ENCODE data around the gene HPCAL4. TPM values are rescaled to one million over a fixed set of nuclear protein-coding genes. Genes with fewer than 3 reads are reported as not detected.

Gene HPCAL4
- total RNA-seq, 2 experiments from 2014 or later: 0.94 to 1.1 TPM

- Mint-ChIP-seq H3K36me3 (ENCODE audit: low read depth) (no peaks in the 10 kb centered on the region), H3K27ac (no peak overlapping the region), H3K9me3 (ENCODE audit: low read depth) (no peaks in the 10 kb centered on the region), H3K27me3 (peaks cover 13% of the 10 kb centered on the region), H3K4me1 (no peaks in the 10 kb centered on the region), H3K4me3 (no peak overlapping the region)
- ChIA-PET CTCF (no interaction called here), POLR2A (interaction anchor here (0.6 kb wide), 1 partner anchor 105 kb away, joined by 7 read pairs; no protein-coding TSS in a partner anchor)
- DNase-seq (no peak), ATAC-seq (no peak)
- intact Hi-C loops (cut with DNase I, micrococcal nuclease): no loop called here
Measured at GRCh38 chr1:39704757-39705156, 13.5 kb upstream of the HPCAL4 start.

- ATAC-seq: no peak
- DNase-seq: no peak
- H3K4me1 Mint-ChIP-seq: no peaks in the 10 kb centered on the region
- no peak overlapping the region for H3K27ac Mint-ChIP-seq
- CTCF ChIA-PET: interaction anchor here (0.7 to 1.5 kb wide), 5 partner anchors 19 to 68 kb away, joined by 4 to 7 read pairs (median 5); partner anchors contain the start of gene PPIE
- H3K27me3 Mint-ChIP-seq: peaks cover 11% of the 10 kb centered on the region
- no peaks in the 10 kb centered on the region for H3K9me3 Mint-ChIP-seq (ENCODE audit: low read depth)
- POLR2A ChIA-PET: no interaction called here
- intact Hi-C loops (cut with DNase I, micrococcal nuclease): no loop called here
- H3K36me3 Mint-ChIP-seq (ENCODE audit: low read depth): no peaks in the 10 kb centered on the region
- no peak overlapping the region for H3K4me3 Mint-ChIP-seq
Measured at GRCh38 chr1:39701049-39701439, 9.8 kb upstream of the HPCAL4 start.

- Mint-ChIP-seq H3K27me3 (peaks cover 11% of the 10 kb centered on the region), H3K4me3 (no peak overlapping the region), H3K36me3 (ENCODE audit: low read depth) (no peaks in the 10 kb centered on the region), H3K27ac (no peak overlapping the region), H3K4me1 (no peaks in the 10 kb centered on the region), H3K9me3 (ENCODE audit: low read depth) (no peaks in the 10 kb centered on the region)
- intact Hi-C loops (cut with DNase I, micrococcal nuclease): no loop called here
- CTCF ChIA-PET: interaction anchor here (0.7 to 1.6 kb wide), 5 partner anchors 30 to 90 kb away, joined by 3 to 5 read pairs (median 5); partner anchors contain the start of gene PPIE
- no peak for ATAC-seq
- POLR2A ChIA-PET: no interaction called here
- no peak for DNase-seq
Measured at GRCh38 chr1:39700348-39700747, 9.1 kb upstream of the HPCAL4 start.

GRCh38 chr1:39699419-39699818 lies 8.2 kb upstream of the HPCAL4 start:
- no peak overlapping the region for H3K27ac Mint-ChIP-seq
- ATAC-seq: no peak
- peaks cover 7% of the 10 kb centered on the region for H3K4me1 Mint-ChIP-seq
- CTCF ChIA-PET: interaction anchor here (0.6 to 1.6 kb wide), 4 partner anchors 41 to 1287 kb away, joined by 3 to 5 read pairs (median 3); no protein-coding TSS in a partner anchor
- DNase-seq: no peak
- POLR2A ChIA-PET: interaction anchor here (0.6 kb wide), 1 partner anchor 9 kb away, joined by 4 read pairs; no protein-coding TSS in a partner anchor
- no peaks in the 10 kb centered on the region for H3K36me3 Mint-ChIP-seq (ENCODE audit: low read depth)
- H3K27me3 Mint-ChIP-seq: peaks cover 14% of the 10 kb centered on the region
- H3K4me3 Mint-ChIP-seq: no peak overlapping the region
- no peaks in the 10 kb centered on the region for H3K9me3 Mint-ChIP-seq (ENCODE audit: low read depth)
- intact Hi-C loops (cut with DNase I, micrococcal nuclease): no loop called here

- H3K36me3 Mint-ChIP-seq (ENCODE audit: low read depth): no peaks in the 10 kb centered on the region
- ATAC-seq (no peak), DNase-seq (no peak)
- intact Hi-C loops (cut with DNase I, micrococcal nuclease): no loop called here
- ChIA-PET POLR2A (interaction anchor here (0.6 kb wide), 1 partner anchor 10 kb away, joined by 4 read pairs; no protein-coding TSS in a partner anchor), CTCF (interaction anchor here (0.6 kb wide), 1 partner anchor 1288 kb away, joined by 3 read pairs; no protein-coding TSS in a partner anchor)
- peaks cover 12% of the 10 kb centered on the region for H3K4me1 Mint-ChIP-seq
- peaks cover 14% of the 10 kb centered on the region for H3K27me3 Mint-ChIP-seq
- no peaks in the 10 kb centered on the region for H3K9me3 Mint-ChIP-seq (ENCODE audit: low read depth)
- H3K4me3 Mint-ChIP-seq: no peak overlapping the region
- H3K27ac Mint-ChIP-seq: no peak overlapping the region
Measured at GRCh38 chr1:39698568-39698967, 7.3 kb upstream of the HPCAL4 start.

- H3K36me3 Mint-ChIP-seq (ENCODE audit: low read depth): no peaks in the 10 kb centered on the region
- no peaks in the 10 kb centered on the region for H3K9me3 Mint-ChIP-seq (ENCODE audit: low read depth)
- no peak overlapping the region for H3K27ac Mint-ChIP-seq
- CTCF ChIA-PET: interaction anchor here (1.3 to 1.6 kb wide), 2 partner anchors 86 to 90 kb away, joined by 5 read pairs; no protein-coding TSS in a partner anchor
- H3K4me1 Mint-ChIP-seq: peaks cover 20% of the 10 kb centered on the region
- H3K4me3 Mint-ChIP-seq: no peak overlapping the region
- intact Hi-C loops (cut with DNase I, micrococcal nuclease): no loop called here
- ATAC-seq (no peak), DNase-seq (no peak)
- POLR2A ChIA-PET: no interaction called here
- H3K27me3 Mint-ChIP-seq: peaks cover 17% of the 10 kb centered on the region
Measured at GRCh38 chr1:39696448-39696847, 5.2 kb upstream of the HPCAL4 start.

- Mint-ChIP-seq H3K27me3 (peaks cover 16% of the 10 kb centered on the region), H3K4me1 (peaks cover 30% of the 10 kb centered on the region)
- no peak for DNase-seq
Measured at GRCh38 chr1:39695016-39695415, 3.8 kb upstream of the HPCAL4 start.

GRCh38 chr1:39694026-39694425 lies 2.8 kb upstream of the HPCAL4 start:
- Mint-ChIP-seq H3K9me3 (ENCODE audit: low read depth) (no peaks in the 10 kb centered on the region), H3K4me1 (peaks cover 36% of the 10 kb centered on the region), H3K4me3 (no peak overlapping the region), H3K27ac (no peak overlapping the region), H3K36me3 (ENCODE audit: low read depth) (no peaks in the 10 kb centered on the region), H3K27me3 (peaks cover 14% of the 10 kb centered on the region)
- DNase-seq: peak; percentile 41
- intact Hi-C loops (cut with DNase I, micrococcal nuclease): loop anchor here in 1 of 2 experiments (5.0 kb wide), 1 partner anchor 1667 kb away; no protein-coding TSS in a partner anchor
- CTCF ChIA-PET: interaction anchor here (0.9 to 2.5 kb wide), 5 partner anchors 10 to 583 kb away, joined by 3 to 8 read pairs (median 4); no protein-coding TSS in a partner anchor
- POLR2A ChIA-PET: interaction anchor here (1.0 kb wide), 1 partner anchor 415 kb away, joined by 3 read pairs; no protein-coding TSS in a partner anchor
- peak; percentile 57 for ATAC-seq

More at GRCh38 chr1:39695016-39695415, 3.8 kb upstream of the HPCAL4 start:
- Mint-ChIP-seq H3K4me3 (no peak overlapping the region), H3K36me3 (ENCODE audit: low read depth) (no peaks in the 10 kb centered on the region), H3K9me3 (ENCODE audit: low read depth) (no peaks in the 10 kb centered on the region), H3K27ac (peak overlapping the region; percentile 22)
- no peak for ATAC-seq
- POLR2A ChIA-PET: no interaction called here
- intact Hi-C loops (cut with DNase I, micrococcal nuclease): no loop called here
- CTCF ChIA-PET: interaction anchor here (1.5 kb wide), 1 partner anchor 85 kb away, joined by 4 read pairs; no protein-coding TSS in a partner anchor

GRCh38 chr1:39692152-39693074 lies 1.2 kb upstream of the HPCAL4 start:
- ATAC-seq: no peak

GRCh38 chr1:39690794-39691382 lies 345 bp downstream of the HPCAL4 start:
- Mint-ChIP-seq H3K27me3 (peaks cover 20% of the 10 kb centered on the region), H3K9me3 (ENCODE audit: low read depth) (no peaks in the 10 kb centered on the region)
- peak; percentile 19 for DNase-seq

More at GRCh38 chr1:39692152-39693074, 1.2 kb upstream of the HPCAL4 start:
- POLR2A ChIA-PET: interaction anchor here (0.5 to 1.5 kb wide), 3 partner anchors 21 to 33 kb away, joined by 3 to 9 read pairs (median 3); partner anchors contain the start of gene NT5C1A
- Mint-ChIP-seq H3K4me1 (peaks cover 36% of the 10 kb centered on the region), H3K4me3 (peak overlapping the region; percentile 68), H3K27ac (no peak overlapping the region), H3K9me3 (ENCODE audit: low read depth) (no peaks in the 10 kb centered on the region), H3K27me3 (peaks cover 17% of the 10 kb centered on the region), H3K36me3 (ENCODE audit: low read depth) (no peaks in the 10 kb centered on the region)
- peak; percentile 30 for DNase-seq
- CTCF ChIA-PET: interaction anchor here (0.6 to 2.5 kb wide), 7 partner anchors 26 to 210 kb away, joined by 3 to 8 read pairs (median 4); no protein-coding TSS in a partner anchor
- intact Hi-C loops (cut with DNase I, micrococcal nuclease): loop anchor here in 1 of 2 experiments (5.0 kb wide), 1 partner anchor 1665 kb away; no protein-coding TSS in a partner anchor

More at GRCh38 chr1:39690794-39691382, 345 bp downstream of the HPCAL4 start:
- POLR2A ChIA-PET: interaction anchor here (0.6 to 1.7 kb wide), 4 partner anchors 9 to 32 kb away, joined by 3 to 4 read pairs (median 3); partner anchors contain the start of gene NT5C1A
- Mint-ChIP-seq H3K4me3 (peak overlapping the region; percentile 68), H3K36me3 (ENCODE audit: low read depth) (no peaks in the 10 kb centered on the region), H3K27ac (no peak overlapping the region), H3K4me1 (peaks cover 36% of the 10 kb centered on the region)
- intact Hi-C loops (cut with DNase I, micrococcal nuclease): loop anchor here (1.0 to 5.0 kb wide), 4 partner anchors 24 to 1664 kb away; partner anchors contain the start of gene PPIE (in 1 of the 2)
- peak; percentile 3 for ATAC-seq
- CTCF ChIA-PET: interaction anchor here (0.5 to 1.6 kb wide), 5 partner anchors 10 to 369 kb away, joined by 3 to 4 read pairs (median 3); no protein-coding TSS in a partner anchor
